ENCODE measurements around the gene CRYBA4.

DNA sequence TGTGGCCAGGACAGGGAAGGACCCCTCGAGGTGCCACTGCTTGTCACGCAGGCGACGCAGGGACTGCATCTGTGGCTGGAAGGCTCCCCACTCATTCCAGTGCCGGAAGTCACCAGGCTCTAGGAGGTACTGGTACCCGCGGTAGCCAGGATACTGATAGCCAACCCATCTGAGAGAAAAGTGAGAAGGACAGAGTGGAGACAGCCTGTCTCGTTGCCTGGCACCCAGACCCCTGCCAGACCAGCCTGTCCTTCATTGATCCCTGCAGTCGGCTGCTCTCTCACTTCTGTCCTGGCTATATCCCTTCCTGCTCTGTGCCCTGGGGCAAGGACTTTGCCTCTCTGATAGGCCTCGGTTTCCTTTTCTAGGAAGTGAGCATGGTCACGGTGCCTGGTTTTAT lies 22.3 kb upstream of the CRYBA4 start:
- TF ChIP-seq POLR2A (IDR thresholded peaks at IDR 0.05), result no peak
- no peak for TF ChIP-seq CTCF (IDR thresholded peaks at IDR 0.05)
- no peak for TF ChIP-seq POLR2AphosphoS5 (IDR thresholded peaks at IDR 0.05)
